ENCODE results near the gene RPS10. TPM values are rescaled to one million over a fixed set of nuclear protein-coding genes. Genes with fewer than 3 reads are reported as not detected.

Gene RPS10
- total and polyA plus RNA-seq, 2 donors (not counting 3 experiments of a cell fraction or from before 2014, with no cell fraction given), result 1,416 to 5,496 TPM

- H3K9ac ChIP-seq (replicated peaks; ENCODE audit: extremely low read depth, insufficient read depth, low read length), result no peak overlapping the region
- CTCF ChIA-PET, result interaction anchor here (1.3 kb wide), 1 partner anchor 18 kb away, joined by 3 read pairs; no protein-coding TSS in a partner anchor
- TF ChIP-seq FOS (IDR thresholded peaks at IDR 0.05; ENCODE audit: borderline replicate concordance, insufficient read depth, low read length) (no peak), POLR2A (IDR thresholded peaks at IDR 0.05; ENCODE audit: low read depth, low read length) (no peak), EZH2 (IDR thresholded peaks at IDR 0.05; ENCODE audit: borderline replicate concordance, low read depth, low read length, severe bottlenecking) (no peak), MYC (IDR thresholded peaks at IDR 0.05; ENCODE audit: low read depth, low read length) (no peak), JUN (IDR thresholded peaks at IDR 0.05; ENCODE audit: borderline replicate concordance, insufficient read depth, insufficient read length, low read depth) (no peak), GATA2 (IDR thresholded peaks at IDR 0.05; ENCODE audit: insufficient read depth, insufficient read length, low read depth, low read length) (no peak), CTCF (IDR thresholded peaks at IDR 0.05; ENCODE audit: extremely low read depth in 1 of 2, insufficient read depth in 1 of 2, low read depth in 1 of 2, low read length in 2 of 2) (no peak), MAX (IDR thresholded peaks at IDR 0.05; ENCODE audit: insufficient read depth, insufficient read length) (no peak), POLR2AphosphoS5 (IDR thresholded peaks at IDR 0.05; ENCODE audit: insufficient read depth, low read depth, low read length) (no peak)
- peaks cover 0 to under 1% of the 10 kb centered on the region in 2 experiments for H3K27me3 ChIP-seq (ENCODE audit: control insufficient read depth in 2 of 2, insufficient read depth in 2 of 2, low read length in 2 of 2)
- no peak overlapping the region for H3K4me2 ChIP-seq (ENCODE audit: insufficient read depth, low read length)
- no peaks in the 10 kb centered on the region for H3K4me1 ChIP-seq (ENCODE audit: control insufficient read depth, extremely low read depth, insufficient read depth, low read length)
- intact Hi-C loops (cut with micrococcal nuclease), result no loop called here
- no peak for FAIRE-seq
- H3K36me3 ChIP-seq (ENCODE audit: control insufficient read depth in 2 of 2, extremely low read depth in 1 of 2, insufficient read depth in 2 of 2, low read length in 2 of 2), result no peaks in the 10 kb centered on the region
- no peaks in the 10 kb centered on the region for H3K9me3 ChIP-seq (replicated peaks; ENCODE audit: control insufficient read depth, insufficient read depth, low read length)
- no TSS peak for BruUV-seq (replicated peaks)
- H3K4me3 ChIP-seq (replicated peaks in 1 of 3; ENCODE audit: insufficient read depth in 1 of 3, low read depth in 1 of 3, low read length in 3 of 3), result no peak overlapping the region
- dilution Hi-C loops (cut with MboI; ENCODE audit: extremely low pct_ligation_motif_present, low sequenced_read_pairs), result no loop called here
- H4K20me1 ChIP-seq (replicated peaks; ENCODE audit: control insufficient read depth, extremely low read depth, insufficient read depth, low read length), result no peaks in the 10 kb centered on the region
- H3K79me2 ChIP-seq (ENCODE audit: control insufficient read depth, insufficient read depth, low read length), result no peaks in the 10 kb centered on the region
- no peaks in the 10 kb centered on the region for H3K9me1 ChIP-seq (replicated peaks; ENCODE audit: control insufficient read depth, extremely low read depth, insufficient read depth, low read length)
- H3K27ac ChIP-seq (ENCODE audit: insufficient read depth, low read depth, low read length), result no peak overlapping the region
- POLR2A ChIA-PET, result no interaction called here
- H2AFZ ChIP-seq (ENCODE audit: low read depth, low read length), result no peak overlapping the region
- no peak for DNase-seq (ENCODE audit: low read depth, low spot score)
Observed at GRCh38 chr6:34441526-34441925, 15.7 kb upstream of the RPS10 start.

Measured in endothelial cell of umbilical vein (primary cell).